Fibroblast of mammary gland (primary cell): ENCODE measurements around the gene SLC22A23.

ENCODE experiments used
- DNase-seq: peaks from one replicate; pipeline ENCODE4 v3.0.0-alpha.2; 2010; ENCODE audit warnings: low read depth
- H3K4me3 ChIP-seq: 2 replicates; pipeline ENCODE4 v1.5.1; 2011; ENCODE audit warnings: low read depth, mild to moderate bottlenecking, low read length, moderate library complexity; ENCODE audit not compliant: control insufficient read depth
- TF ChIP-seq, protein P1 (sequence below): conservative IDR thresholded peaks from 2 replicates; pipeline ENCODE4 v1.5.1; 2011; ENCODE audit warnings: low read depth, low read length, inconsistent platforms; ENCODE audit not compliant: control insufficient read depth, insufficient read depth

SLC22A23 gene

DNA sequence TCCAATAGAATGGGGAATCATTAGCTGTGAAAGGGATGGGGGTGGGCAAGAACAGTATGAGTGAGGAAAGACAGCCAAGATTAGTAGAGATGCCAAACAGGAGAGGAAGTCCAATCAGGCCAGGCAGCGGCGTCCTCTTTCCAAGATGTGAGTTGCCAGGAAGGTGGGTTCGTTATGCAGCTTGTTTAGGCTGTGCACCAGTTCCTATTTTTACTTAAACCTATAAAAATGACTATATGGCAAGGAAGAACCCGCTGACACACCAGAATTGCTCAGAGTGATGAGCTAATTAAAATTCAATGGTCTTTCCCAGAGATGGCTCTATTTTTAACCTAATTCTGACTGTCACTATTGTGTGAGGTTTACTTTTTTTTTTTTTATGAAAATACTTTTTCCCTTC lies 88.2 kb downstream of the SLC22A23 start:
- DNase-seq: no peak
- H3K4me3 ChIP-seq: no peak overlapping the region
- TF ChIP-seq, protein P1, sequence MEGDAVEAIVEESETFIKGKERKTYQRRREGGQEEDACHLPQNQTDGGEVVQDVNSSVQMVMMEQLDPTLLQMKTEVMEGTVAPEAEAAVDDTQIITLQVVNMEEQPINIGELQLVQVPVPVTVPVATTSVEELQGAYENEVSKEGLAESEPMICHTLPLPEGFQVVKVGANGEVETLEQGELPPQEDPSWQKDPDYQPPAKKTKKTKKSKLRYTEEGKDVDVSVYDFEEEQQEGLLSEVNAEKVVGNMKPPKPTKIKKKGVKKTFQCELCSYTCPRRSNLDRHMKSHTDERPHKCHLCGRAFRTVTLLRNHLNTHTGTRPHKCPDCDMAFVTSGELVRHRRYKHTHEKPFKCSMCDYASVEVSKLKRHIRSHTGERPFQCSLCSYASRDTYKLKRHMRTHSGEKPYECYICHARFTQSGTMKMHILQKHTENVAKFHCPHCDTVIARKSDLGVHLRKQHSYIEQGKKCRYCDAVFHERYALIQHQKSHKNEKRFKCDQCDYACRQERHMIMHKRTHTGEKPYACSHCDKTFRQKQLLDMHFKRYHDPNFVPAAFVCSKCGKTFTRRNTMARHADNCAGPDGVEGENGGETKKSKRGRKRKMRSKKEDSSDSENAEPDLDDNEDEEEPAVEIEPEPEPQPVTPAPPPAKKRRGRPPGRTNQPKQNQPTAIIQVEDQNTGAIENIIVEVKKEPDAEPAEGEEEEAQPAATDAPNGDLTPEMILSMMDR: no peak

DNA sequence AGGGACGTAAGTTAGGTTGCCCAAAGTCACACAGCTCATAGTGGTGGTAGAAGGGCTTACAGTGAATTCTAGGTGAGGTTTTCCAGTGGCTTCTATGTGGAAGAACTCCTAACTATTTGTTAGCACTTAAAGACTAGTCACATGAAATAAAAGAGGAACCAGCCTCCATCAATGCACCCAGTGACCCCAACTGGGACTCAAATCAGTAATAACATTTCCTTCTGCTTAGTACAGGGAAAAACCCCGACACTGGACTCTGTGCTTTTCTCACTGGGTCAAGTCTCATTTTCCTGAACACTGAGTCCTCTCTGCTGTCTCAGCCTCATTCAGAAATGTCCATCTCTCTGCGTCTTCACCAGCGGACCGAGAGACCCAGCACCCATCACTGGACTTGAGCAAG lies 89.2 kb downstream of the SLC22A23 start:
- DNase-seq: no peak
- TF ChIP-seq, protein P1: no peak
- H3K4me3 ChIP-seq: no peak overlapping the region

DNA sequence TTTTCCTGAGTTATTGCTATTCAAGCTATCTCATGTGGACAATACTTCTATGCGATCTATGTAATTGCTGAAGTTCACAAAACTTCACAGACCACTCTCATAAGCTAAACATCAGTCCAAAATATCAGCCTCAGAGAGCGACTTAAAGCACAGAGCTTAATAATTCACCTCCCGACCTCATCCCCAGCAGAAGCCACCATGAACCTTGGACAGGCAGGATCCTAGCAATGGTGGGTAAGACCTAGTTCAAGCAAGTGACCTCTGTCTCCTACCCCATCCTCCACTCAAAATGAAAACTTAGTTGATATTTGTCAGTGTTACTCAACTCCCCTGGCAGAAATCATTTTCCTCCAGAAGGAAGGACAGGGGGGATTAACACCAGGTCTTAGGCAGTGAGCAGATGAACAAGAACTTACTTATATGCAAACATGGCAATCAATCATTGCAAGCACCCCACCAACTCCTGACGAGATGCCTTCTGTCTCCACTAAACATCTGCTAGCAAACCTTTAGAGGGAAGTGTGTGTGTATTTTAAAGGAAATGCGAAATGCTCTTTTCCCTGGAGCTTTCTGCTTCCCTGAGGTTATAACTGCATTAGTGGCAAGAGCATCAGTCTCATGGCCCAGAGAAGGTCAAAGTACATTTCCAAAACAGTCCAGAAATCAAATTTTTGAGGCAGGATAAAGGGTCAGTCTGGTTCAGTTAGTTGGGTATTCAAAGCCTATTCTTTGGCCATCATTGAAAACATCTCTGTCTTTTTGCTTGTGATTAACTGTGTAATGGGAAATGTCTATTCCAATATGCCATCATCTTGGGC lies 90.0 kb downstream of the SLC22A23 start:
- no peak for DNase-seq
- no peak overlapping the region for H3K4me3 ChIP-seq
- TF ChIP-seq, protein P1: no peak

DNA sequence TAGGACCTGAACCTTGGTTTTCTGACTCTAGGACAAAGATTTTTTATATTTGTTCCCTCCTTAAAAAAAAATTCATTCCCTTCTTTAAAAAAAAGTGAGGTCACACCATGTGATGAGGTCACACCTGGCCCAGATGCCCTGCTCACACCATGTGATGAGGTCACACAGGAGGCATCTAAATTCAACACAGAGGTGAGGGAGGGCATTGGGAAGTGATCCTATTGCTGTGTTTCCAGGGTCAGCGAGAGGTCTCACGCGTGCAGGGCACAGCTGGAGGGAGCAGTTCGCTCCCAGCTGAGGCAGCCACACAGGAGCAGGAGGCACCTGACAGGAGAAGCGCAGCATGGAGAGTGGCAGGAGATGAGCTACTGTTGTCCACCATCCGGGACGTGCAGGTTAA lies 92.5 kb downstream of the SLC22A23 start:
- H3K4me3 ChIP-seq: no peak overlapping the region
- TF ChIP-seq, protein P1: no peak
- no peak for DNase-seq

DNA sequence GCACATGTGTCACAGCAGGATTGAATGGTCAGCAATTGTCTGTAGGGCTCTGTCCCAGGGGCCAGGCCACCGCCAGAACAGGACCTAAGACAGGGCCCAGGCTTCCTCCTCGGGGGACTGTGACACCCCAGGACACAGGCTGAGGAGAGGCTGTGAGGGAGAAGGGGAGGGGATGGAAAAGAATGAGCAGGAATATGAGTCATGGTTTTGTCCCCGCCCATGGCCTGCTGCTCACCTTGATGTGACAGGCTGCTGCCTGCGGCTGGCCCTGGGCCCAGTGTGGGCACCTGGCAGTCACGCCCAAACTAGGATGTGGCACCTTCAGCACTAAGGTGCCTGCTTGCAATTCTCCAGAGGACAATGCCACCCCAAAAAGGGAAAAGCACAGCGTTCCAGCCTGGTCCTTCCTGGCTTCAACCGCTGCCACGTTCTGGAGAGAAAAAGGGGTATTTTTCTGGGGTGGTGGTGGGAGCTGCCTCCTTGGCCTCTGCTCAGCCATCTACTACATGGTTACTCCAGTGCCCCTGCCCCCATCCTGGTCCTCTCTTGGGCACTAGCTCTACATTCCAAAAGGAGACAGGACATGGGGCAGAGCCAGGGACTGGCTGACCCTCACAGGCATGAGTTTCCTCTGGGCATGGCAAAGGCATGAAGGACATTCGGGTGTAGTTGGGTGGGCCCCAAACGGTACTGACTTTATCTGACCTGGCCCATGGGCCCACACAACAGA lies 93.4 kb downstream of the SLC22A23 start:
- TF ChIP-seq, protein P1: no peak
- no peak for DNase-seq
- H3K4me3 ChIP-seq: no peak overlapping the region

DNA sequence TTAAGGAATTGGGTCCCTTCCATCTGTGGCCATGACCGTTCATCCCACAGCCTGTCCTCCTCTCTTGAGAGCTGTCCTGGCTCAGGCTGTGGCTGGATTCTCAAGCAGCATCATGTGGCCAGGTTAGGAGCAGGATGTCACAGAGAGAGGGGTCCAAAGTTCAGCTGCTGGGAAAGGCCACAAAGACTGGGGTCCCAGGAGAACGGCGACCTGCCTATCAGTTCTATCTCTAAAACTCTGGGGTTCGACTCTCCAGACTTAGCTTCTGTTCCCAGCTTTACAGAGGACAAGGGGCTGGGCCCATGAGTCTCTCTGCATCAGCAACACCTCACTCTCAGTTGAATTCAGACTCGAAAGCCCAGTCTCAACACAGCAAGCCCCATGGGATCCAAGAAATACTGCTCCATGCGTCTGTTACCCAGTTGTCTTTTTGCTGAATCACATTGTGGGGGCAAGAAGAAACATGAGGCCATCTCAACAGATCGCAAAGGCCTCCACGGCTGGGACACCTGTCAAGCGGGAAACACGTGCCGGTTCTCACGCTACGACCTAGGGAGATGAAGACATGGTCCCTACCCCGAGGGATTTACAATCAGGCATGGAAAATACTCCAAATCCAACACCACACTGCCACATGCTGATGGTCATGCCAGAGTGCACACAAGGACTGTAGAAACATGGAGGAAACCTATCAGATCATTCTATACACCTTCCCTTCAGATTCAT lies 95.4 kb downstream of the SLC22A23 start:
- no peak for DNase-seq
- TF ChIP-seq, protein P1: no peak
- H3K4me3 ChIP-seq: no peak overlapping the region
